PFSK-1 (cell line): ENCODE measurements around the gene PICALM.

Source experiments
- FOXP2 ChIP-seq: optimal IDR thresholded peaks from 2 replicates; pipeline ENCODE3; 2011; ENCODE audit warnings: borderline replicate concordance, control low read depth, inconsistent platforms; ENCODE audit not compliant: insufficient read depth; ENCODE audit errors: extremely low read length, extremely low read depth
- POLR2AphosphoS5 ChIP-seq: IDR thresholded peaks from 2 replicates; pipeline ENCODE4 v1.6.1; 2012; ENCODE audit warnings: low read depth, mild to moderate bottlenecking, control low read depth, low read length, moderate library complexity
- SIN3A ChIP-seq: IDR thresholded peaks from 2 replicates; pipeline ENCODE4 v1.6.1; 2012; ENCODE audit warnings: mild to moderate bottlenecking, low read length, moderate library complexity, borderline replicate concordance; ENCODE audit not compliant: insufficient read depth
- TAF1 ChIP-seq: IDR thresholded peaks from 2 replicates; pipeline ENCODE4 v1.6.1; 2012; ENCODE audit warnings: low read length, control low read depth, borderline replicate concordance; ENCODE audit not compliant: insufficient read depth
- TF ChIP-seq, protein P1 (sequence below), 2 experiments: IDR thresholded peaks; 2 replicates each; pipeline versions ENCODE4 v1.6.1 to v1.8.0; 2011 to 2012; ENCODE audit warnings: low read depth in 2 of 2, low read length in 2 of 2, control low read depth in 1 of 2, inconsistent platforms in 1 of 2, mild to moderate bottlenecking in 1 of 2, moderate library complexity in 1 of 2; ENCODE audit not compliant: insufficient read depth in 1 of 2

Gene PICALM

DNA sequence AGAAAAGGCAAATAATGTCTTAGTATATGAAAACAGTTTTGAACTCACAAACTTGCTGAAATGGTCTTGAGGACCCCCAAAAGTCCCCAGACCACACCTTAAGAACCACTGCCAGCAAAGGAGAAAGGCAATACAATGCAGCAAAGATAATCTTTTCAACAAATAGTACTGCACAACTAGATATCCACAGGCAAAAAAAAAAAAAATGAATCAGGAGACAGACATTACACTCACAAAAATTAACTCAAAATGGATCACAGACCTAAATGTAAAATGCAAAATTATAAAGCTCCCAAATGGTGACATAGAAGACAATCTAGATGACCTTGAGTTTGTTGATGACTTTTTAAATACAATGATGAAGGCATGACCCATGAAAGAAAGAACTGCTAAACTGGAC is 8.3 kb downstream of the PICALM start:
- no peak for TF ChIP-seq SIN3A
- TF ChIP-seq TAF1: no peak
- TF ChIP-seq, protein P1, sequence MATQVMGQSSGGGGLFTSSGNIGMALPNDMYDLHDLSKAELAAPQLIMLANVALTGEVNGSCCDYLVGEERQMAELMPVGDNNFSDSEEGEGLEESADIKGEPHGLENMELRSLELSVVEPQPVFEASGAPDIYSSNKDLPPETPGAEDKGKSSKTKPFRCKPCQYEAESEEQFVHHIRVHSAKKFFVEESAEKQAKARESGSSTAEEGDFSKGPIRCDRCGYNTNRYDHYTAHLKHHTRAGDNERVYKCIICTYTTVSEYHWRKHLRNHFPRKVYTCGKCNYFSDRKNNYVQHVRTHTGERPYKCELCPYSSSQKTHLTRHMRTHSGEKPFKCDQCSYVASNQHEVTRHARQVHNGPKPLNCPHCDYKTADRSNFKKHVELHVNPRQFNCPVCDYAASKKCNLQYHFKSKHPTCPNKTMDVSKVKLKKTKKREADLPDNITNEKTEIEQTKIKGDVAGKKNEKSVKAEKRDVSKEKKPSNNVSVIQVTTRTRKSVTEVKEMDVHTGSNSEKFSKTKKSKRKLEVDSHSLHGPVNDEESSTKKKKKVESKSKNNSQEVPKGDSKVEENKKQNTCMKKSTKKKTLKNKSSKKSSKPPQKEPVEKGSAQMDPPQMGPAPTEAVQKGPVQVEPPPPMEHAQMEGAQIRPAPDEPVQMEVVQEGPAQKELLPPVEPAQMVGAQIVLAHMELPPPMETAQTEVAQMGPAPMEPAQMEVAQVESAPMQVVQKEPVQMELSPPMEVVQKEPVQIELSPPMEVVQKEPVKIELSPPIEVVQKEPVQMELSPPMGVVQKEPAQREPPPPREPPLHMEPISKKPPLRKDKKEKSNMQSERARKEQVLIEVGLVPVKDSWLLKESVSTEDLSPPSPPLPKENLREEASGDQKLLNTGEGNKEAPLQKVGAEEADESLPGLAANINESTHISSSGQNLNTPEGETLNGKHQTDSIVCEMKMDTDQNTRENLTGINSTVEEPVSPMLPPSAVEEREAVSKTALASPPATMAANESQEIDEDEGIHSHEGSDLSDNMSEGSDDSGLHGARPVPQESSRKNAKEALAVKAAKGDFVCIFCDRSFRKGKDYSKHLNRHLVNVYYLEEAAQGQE (IDR thresholded peaks at IDR 0.05; ENCODE audit: insufficient read depth in 1 of 2, low read depth in 2 of 2, low read length in 2 of 2): no peak

DNA sequence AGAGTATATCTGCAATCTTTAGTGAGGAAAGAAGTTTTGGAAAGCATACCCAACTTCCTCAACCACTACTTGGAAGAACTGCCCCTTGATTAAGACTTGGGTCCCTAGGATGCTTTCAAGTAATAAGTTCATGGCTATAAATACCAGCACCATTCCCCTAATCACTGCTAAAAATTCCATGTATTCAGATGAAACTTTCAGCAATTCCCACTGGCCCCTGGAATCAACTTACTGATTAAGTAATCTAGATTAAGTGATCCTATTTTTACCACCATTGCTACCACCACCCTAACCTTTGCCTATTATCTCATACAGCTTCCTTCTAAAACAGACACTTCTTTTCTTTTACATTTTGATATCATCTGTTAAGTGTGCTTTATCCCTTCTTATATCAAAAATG is 10.5 kb downstream of the PICALM start:
- TF ChIP-seq, protein P1 (IDR thresholded peaks at IDR 0.05; ENCODE audit: insufficient read depth in 1 of 2, low read depth in 2 of 2, low read length in 2 of 2): no peak
- TF ChIP-seq POLR2AphosphoS5 (no peak), FOXP2 (no peak), SIN3A (no peak), TAF1 (no peak)

DNA sequence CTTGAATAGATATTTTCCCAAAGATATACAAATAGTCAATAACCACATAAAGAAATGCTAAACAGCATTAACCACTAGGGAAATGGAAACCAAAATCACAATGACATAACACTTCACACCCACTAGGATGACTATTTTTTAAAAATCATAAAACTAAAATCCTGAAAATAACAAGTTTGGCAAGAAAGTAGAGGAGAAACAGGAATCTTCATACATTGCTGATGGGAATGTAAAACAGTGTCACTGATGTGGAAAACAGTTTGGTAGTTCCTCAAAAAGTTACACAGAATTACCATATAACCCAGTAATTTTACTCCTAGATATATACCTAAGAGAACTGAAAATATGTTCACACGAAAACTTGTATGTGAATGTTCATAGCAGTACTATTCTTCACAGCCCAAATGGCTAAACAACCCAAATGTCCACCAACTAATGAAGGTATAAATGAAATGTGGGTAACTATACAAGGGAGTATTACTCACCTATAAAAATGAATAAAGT is 12.5 kb downstream of the PICALM start:
- TF ChIP-seq SIN3A (no peak), FOXP2 (no peak), POLR2AphosphoS5 (no peak), TAF1 (no peak)
- TF ChIP-seq, protein P1 (IDR thresholded peaks at IDR 0.05; ENCODE audit: insufficient read depth in 1 of 2, low read depth in 2 of 2, low read length in 2 of 2): no peak

DNA sequence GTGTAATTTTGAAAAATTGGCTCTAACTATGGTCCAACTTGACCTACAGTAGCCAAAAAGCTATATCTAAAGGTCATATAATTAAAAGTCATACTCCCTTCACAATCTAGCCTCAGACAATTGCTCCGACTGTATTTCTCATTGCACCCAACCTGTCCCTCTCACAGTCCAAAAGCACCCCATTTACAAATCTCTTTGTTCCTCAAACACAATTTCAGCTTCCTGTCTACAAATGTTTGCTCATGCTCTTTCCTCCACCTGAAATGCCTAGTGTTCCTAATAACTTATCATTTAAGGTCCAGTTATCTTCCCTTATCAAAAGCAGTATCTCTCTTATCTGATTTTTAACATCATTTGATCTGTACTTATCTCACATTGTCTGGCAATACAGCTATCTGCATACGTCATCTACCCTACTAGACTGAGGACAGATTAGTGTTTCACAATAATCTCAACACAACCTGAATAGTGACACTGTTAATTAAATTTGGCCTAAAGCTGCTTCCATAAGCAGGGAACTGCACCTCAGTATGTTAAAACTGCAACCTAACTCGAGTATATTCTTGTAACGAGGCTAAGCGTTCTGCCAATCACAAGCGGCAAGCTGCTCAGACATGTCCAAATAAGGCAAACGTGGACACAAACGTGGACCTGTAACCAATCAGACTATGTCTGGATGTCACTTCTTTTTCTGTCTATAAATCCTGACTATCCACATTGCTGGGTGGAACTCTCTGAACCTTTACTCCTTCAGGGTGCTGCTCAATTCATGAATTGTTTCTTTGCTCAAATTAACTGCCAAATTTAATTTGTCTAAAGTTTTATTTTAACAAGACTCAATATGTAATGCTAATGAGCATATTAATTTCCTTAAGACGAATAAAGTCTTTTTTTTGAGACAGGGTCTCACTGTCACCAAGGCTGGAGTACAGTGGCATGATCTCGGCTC is 15.9 kb downstream of the PICALM start:
- TF ChIP-seq POLR2AphosphoS5 (no peak), FOXP2 (no peak), SIN3A (no peak), TAF1 (no peak)
- TF ChIP-seq, protein P1 (IDR thresholded peaks at IDR 0.05; ENCODE audit: insufficient read depth in 1 of 2, low read depth in 2 of 2, low read length in 2 of 2): no peak
